ENCODE results near the gene ARHGAP21. TPM values are rescaled to one million over a fixed set of nuclear protein-coding genes. Genes with fewer than 3 reads are reported as not detected.

Gene ARHGAP21
- total and polyA plus RNA-seq, 3 donors from 2014 or later: 44.3 to 69.2 (median 66.9) TPM

GRCh38 chr10:24711465-24711864 is 12.2 kb downstream of the ARHGAP21 start:
- TF ChIP-seq CTCF (IDR thresholded peaks at IDR 0.05) (no peak), POLR2A (IDR thresholded peaks at IDR 0.05) (no peak)
- H3K27ac ChIP-seq: no peak overlapping the region
- no peaks in the 10 kb centered on the region for H3K27me3 ChIP-seq
- H3K4me1 ChIP-seq: peaks cover 6% of the 10 kb centered on the region
- no peak overlapping the region for H3K4me3 ChIP-seq
- WGBS, 2 donors: 44 to 51% methylated on average over 2 of the region's 2 CpGs
- no peaks in the 10 kb centered on the region for H3K36me3 ChIP-seq (ENCODE audit: low read depth, missing control alignments)
- DNase-seq: no peak
- no peaks in the 10 kb centered on the region for H3K9me3 ChIP-seq
- intact Hi-C loops (cut with DNase I; ENCODE audit: low total_unique reads): no loop called here

GRCh38 chr10:24708081-24708480 is 15.6 kb downstream of the ARHGAP21 start:
- H3K27me3 ChIP-seq: no peaks in the 10 kb centered on the region
- H3K4me3 ChIP-seq: no peak overlapping the region
- H3K27ac ChIP-seq: no peak overlapping the region
- no peaks in the 10 kb centered on the region for H3K9me3 ChIP-seq
- intact Hi-C loops (cut with DNase I; ENCODE audit: low total_unique reads): no loop called here
- DNase-seq: no peak
- no peaks in the 10 kb centered on the region for H3K36me3 ChIP-seq (ENCODE audit: low read depth, missing control alignments)
- WGBS, 2 donors: 69 to 76% methylated on average over 3 of the region's 3 CpGs
- no peak for TF ChIP-seq CTCF (IDR thresholded peaks at IDR 0.05)
- no peak for TF ChIP-seq POLR2A (IDR thresholded peaks at IDR 0.05)
- H3K4me1 ChIP-seq: peaks cover 14% of the 10 kb centered on the region

GRCh38 chr10:24707445-24707844 is 16.2 kb downstream of the ARHGAP21 start:
- Histone ChIP-seq H3K27me3 (no peaks in the 10 kb centered on the region), H3K4me3 (no peak overlapping the region), H3K36me3 (ENCODE audit: low read depth, missing control alignments) (no peaks in the 10 kb centered on the region), H3K9me3 (no peaks in the 10 kb centered on the region), H3K4me1 (peaks cover 14% of the 10 kb centered on the region), H3K27ac (no peak overlapping the region)
- no peak for DNase-seq
- WGBS, 2 donors: 82 to 86% methylated on average over 3 of the region's 3 CpGs
- intact Hi-C loops (cut with DNase I; ENCODE audit: low total_unique reads): no loop called here
- TF ChIP-seq POLR2A (IDR thresholded peaks at IDR 0.05) (no peak), CTCF (IDR thresholded peaks at IDR 0.05) (no peak)

- H3K4me1 ChIP-seq: peaks cover 14% of the 10 kb centered on the region
- no peak overlapping the region for H3K4me3 ChIP-seq
- 64 to 68% methylated on average over 7 of the region's 7 CpGs for WGBS, 2 donors
- no peaks in the 10 kb centered on the region for H3K9me3 ChIP-seq
- H3K27ac ChIP-seq: no peak overlapping the region
- no peaks in the 10 kb centered on the region for H3K36me3 ChIP-seq (ENCODE audit: low read depth, missing control alignments)
- H3K27me3 ChIP-seq: no peaks in the 10 kb centered on the region
- intact Hi-C loops (cut with DNase I; ENCODE audit: low total_unique reads): no loop called here
- DNase-seq: peak; percentile 24
- TF ChIP-seq CTCF (IDR thresholded peaks at IDR 0.05) (no peak), POLR2A (IDR thresholded peaks at IDR 0.05) (no peak)
Measured at GRCh38 chr10:24706479-24707118, 17.1 kb downstream of the ARHGAP21 start.

- H3K4me3 ChIP-seq: no peak overlapping the region
Measured at GRCh38 chr10:24703700-24704099, 20.0 kb downstream of the ARHGAP21 start.

More at GRCh38 chr10:24703700-24704099, 20.0 kb downstream of the ARHGAP21 start:
- TF ChIP-seq POLR2A (IDR thresholded peaks at IDR 0.05) (no peak), CTCF (IDR thresholded peaks at IDR 0.05) (no peak)
- intact Hi-C loops (cut with DNase I; ENCODE audit: low total_unique reads): no loop called here
- no peaks in the 10 kb centered on the region for H3K27me3 ChIP-seq
- 65% methylated on average over 5 of the region's 5 CpGs for WGBS, 2 donors
- no peak for DNase-seq
- H3K4me1 ChIP-seq: peaks cover 14% of the 10 kb centered on the region
- H3K27ac ChIP-seq: no peak overlapping the region
- no peaks in the 10 kb centered on the region for H3K9me3 ChIP-seq
- H3K36me3 ChIP-seq (ENCODE audit: low read depth, missing control alignments): no peaks in the 10 kb centered on the region

Measured in testis (tissue), 3 donors.